Activated T-helper 2 cell treated with anti-CD3 and anti-CD28 coated beads, Interferon-gamma antibody, Interleukin-2, Interleukin-4, amounts not matched to agents 10 μg/mL and 5 μg/mL and 100 μg/mL, durations not matched to agents 14 hours and 24 hours and 36 hours (primary cell): ENCODE data around the gene IFI44L. TPM values are rescaled to one million over a fixed set of nuclear protein-coding genes. Genes with fewer than 3 reads are reported as not detected.

ENCODE experiments used
- DNase-seq: peaks from one replicate; pipeline ENCODE4 v3.0.0; 2021; ENCODE audit warnings: low spot score
- H3K27ac Mint-ChIP-seq: one replicate; pipeline ENCODE4 v1.8.0; 2021; ENCODE audit warnings: mixed read lengths
- H3K27me3 Mint-ChIP-seq: one replicate; pipeline ENCODE4 v1.8.0; 2021; ENCODE audit warnings: low read depth, mixed read lengths
- H3K36me3 Mint-ChIP-seq: one replicate; pipeline ENCODE4 v1.8.0; 2021; ENCODE audit warnings: low read depth, mixed read lengths
- H3K4me1 Mint-ChIP-seq: one replicate; pipeline ENCODE4 v1.8.0; 2021; ENCODE audit warnings: low read depth, mixed read lengths
- H3K4me3 Mint-ChIP-seq: one replicate; pipeline ENCODE4 v1.8.0; 2021; ENCODE audit warnings: low read depth, mild to moderate bottlenecking, moderate library complexity, mixed read lengths
- H3K9me3 Mint-ChIP-seq: one replicate; pipeline ENCODE4 v1.8.0; 2021; ENCODE audit warnings: mixed read lengths
- intact Hi-C: fragments of 100-400 bp; cut with micrococcal nuclease; formaldehyde crosslinking; loops from one replicate; pipeline ENCODE4 v1.15.1; 2023
- total RNA-seq: library from RNA; stranded (reverse); gene quantifications from 2 replicates; pipeline ENCODE4 v1.2.3, GENCODE V29; 2022

IFI44L gene
- total RNA-seq, result 7.5 and 8.3 TPM in 2 replicates

DNA sequence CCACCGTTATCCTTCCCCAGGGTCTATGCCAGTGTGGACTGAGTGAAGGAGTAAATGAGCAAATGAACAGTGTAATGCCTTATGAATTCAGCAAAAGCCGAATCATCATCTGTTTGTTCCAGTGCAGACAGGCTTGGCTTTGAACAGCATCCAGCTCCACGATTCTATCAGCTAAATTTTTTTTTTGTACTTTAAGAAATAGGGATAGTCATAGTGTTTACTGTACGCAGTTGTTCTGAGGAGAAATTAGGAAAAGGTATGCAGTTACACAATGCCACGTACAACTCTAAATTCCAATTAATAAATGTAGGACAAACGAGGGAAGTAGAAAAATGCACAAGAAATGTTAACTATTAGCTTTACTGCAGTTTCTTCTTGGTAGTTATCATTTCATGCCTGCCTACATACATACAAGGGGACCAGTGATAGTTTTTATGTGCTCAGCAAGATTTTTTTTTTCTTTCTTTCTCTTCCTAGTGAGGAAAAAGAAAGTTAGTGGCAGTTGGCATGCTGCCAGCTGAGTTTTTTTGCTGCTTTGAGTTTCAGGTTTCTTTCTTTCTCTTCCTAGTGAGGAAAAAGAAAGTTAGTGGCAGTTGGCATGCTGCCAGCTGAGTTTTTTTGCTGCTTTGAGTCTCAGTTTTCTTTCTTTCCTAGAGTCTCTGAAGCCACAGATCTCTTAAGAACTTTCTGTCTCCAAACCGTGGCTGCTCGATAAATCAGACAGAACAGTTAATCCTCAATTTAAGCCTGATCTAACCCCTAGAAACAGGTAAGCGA is at the start of gene IFI44L:
Gene IFI44L, plus strand, starts transcription at position 646 of the 777 bp plus-strand sequence. CDS start 7,468 bp downstream, outside the sequence.
- Mint-ChIP-seq H3K36me3 (peaks cover 20% of the 10 kb centered on the region), H3K27ac (peak within 1 kb of the TSS; percentile 74), H3K9me3 (no peaks in the 10 kb centered on the region), H3K4me1 (peaks cover 59% of the 10 kb centered on the region), H3K4me3 (peak within 1 kb of the TSS; percentile 84), H3K27me3 (peaks cover 4% of the 10 kb centered on the region)
- intact Hi-C loops, result loop anchor here (1.0 to 10.0 kb wide), 5 partner anchors 7 to 645 kb away; partner anchors contain the start of genes DNAJB4, FUBP1 and IFI44
- peak; percentile 63 for DNase-seq

DNA sequence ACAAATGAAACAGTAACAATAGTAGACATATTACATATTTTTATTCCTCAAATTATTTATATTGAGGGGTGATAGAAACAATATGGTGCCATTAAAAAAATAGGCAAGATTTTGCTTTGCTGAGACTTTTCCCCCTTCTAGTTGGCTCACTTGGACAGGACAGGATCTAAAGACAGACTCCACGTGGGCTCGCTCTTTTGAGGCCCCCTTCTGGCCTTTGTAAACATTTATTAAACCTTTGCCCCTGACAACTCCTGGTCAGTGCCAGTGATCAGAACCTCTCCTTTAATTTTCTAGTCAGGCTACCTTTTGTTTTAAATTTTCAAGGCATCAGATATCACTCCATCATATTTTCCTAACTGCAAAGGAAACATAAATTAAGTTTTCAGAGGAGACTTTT is 49.7 kb upstream of the IFI44L start:
- Mint-ChIP-seq H3K9me3 (no peaks in the 10 kb centered on the region), H3K27me3 (no peaks in the 10 kb centered on the region), H3K4me1 (no peaks in the 10 kb centered on the region), H3K36me3 (no peaks in the 10 kb centered on the region), H3K4me3 (no peak overlapping the region), H3K27ac (no peak overlapping the region)
- no peak for DNase-seq
- intact Hi-C loops, result no loop called here

DNA sequence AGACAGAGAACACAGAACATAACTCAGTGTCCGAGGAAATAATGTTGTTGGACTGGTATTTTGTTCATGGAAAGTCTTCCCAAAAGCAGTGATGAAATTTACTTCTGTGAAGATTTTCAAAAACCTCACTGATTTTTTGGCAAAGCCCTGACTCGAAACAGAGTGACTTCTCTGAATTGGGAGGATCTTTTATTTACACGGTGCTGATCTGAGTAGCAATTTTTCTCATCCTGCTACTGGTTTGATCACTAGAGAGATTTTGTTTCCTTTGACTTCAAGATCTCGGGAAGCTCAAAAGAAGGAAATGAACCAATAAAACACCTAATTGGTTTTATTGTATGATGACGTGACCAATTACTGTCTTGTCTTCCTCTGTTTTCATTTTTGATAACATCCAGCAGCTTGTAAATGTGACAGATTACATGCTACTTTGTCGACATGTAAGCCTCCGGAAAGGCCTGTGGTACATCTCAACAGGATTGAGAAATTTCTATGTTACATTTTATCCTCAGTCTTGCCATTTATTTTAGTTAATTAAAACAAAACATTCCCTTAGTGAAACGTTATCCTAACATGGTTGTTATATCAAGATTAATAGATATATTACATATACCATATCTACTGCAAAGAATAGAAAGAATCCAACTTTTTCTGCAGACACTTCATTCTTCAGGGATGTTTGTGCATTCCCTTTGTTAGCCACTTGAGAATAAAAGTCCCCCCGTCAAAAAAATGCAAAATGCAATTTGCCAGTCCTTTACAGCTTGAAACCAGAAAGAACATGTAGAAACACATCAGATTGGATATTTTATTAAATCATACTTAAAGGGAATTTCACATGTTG is 42.8 kb upstream of the IFI44L start:
- intact Hi-C loops, result no loop called here
- Mint-ChIP-seq H3K9me3 (no peaks in the 10 kb centered on the region), H3K36me3 (no peaks in the 10 kb centered on the region), H3K27me3 (no peaks in the 10 kb centered on the region), H3K4me1 (no peaks in the 10 kb centered on the region), H3K4me3 (no peak overlapping the region), H3K27ac (no peak overlapping the region)
- DNase-seq, result no peak

DNA sequence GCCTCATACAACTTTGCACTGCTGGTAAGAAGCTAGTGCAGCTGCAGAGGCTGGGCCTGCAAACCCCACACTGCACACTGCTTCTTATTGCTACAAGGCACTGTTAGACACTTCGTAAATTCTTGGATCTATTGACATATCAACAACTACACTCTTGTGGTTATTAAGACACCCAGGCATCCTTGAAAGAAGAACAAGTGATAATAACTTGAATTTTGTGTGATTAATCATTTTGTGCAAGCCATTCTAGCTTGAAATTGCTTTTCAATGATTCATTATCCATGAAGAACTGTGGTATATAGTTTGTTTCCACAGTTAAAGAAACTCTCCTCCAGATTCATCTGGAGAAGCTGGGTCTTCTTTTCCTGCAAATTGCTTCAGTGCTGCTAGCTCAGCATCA is 33.7 kb upstream of the IFI44L start:
- intact Hi-C loops, result no loop called here
- Mint-ChIP-seq H3K4me1 (no peaks in the 10 kb centered on the region), H3K36me3 (no peaks in the 10 kb centered on the region), H3K27me3 (peaks cover 3% of the 10 kb centered on the region), H3K9me3 (no peaks in the 10 kb centered on the region), H3K27ac (no peak overlapping the region), H3K4me3 (no peak overlapping the region)
- DNase-seq, result no peak

DNA sequence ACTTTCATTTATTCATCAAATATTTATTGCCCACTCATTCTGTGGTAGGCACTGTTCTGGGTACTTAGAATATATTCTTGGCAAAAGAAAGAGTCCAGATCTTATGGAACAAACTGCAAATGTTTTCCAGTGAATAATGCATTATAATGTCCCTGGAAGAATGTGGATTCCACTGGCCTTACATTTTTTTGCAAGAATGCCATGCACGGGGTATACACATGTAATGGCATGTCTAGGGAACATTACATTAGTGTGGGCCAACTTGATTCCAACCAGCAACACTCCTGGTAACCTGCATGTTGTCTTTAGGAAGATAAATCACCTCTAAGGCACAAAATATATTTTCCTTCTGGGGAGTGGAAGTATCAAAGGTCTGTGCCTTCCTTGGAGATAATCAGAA is 33.0 kb upstream of the IFI44L start:
- Mint-ChIP-seq H3K4me3 (no peak overlapping the region), H3K27me3 (peaks cover 3% of the 10 kb centered on the region), H3K27ac (no peak overlapping the region), H3K4me1 (no peaks in the 10 kb centered on the region), H3K9me3 (no peaks in the 10 kb centered on the region), H3K36me3 (no peaks in the 10 kb centered on the region)
- no peak for DNase-seq
- intact Hi-C loops, result no loop called here

DNA sequence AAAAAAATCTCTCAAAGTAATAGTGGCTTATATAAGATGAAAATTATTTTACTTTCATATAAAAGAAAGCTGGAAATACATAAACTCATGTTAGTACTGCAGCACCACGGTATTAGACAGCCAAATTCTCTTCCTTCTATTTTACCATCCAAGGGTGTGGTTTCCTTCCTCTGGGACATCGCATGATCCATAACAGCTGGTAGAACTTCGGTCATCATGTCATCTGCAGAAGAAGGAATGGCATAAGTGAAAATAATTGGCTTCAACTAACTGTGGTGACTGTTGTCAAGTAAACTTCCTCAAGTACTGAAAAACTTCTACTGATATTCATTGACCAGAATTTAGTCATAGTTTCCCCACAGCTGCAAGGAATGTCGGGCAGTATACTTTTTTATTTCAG is 28.3 kb upstream of the IFI44L start:
- Mint-ChIP-seq H3K27me3 (peaks cover 1% of the 10 kb centered on the region), H3K36me3 (no peaks in the 10 kb centered on the region), H3K4me3 (no peak overlapping the region), H3K9me3 (no peaks in the 10 kb centered on the region), H3K27ac (no peak overlapping the region), H3K4me1 (no peaks in the 10 kb centered on the region)
- no peak for DNase-seq
- intact Hi-C loops, result no loop called here

DNA sequence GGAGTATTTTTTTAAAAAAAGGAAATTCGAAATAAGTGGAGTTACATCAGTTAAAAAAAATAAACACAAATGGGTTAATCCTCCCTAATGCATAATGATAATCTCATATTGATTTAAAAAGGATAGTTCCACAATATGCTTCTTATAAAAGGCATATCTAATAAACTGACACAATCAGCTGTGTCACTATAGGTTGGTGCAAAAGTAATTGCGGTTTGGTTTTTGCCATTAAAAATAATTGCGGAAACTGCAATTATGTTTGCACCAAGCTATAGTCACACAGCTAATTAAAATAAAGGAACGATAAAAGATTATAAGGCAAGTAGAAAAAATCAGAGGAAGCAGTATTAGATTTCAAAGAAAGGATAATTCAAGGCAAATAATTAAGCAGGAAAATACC is 21.0 kb upstream of the IFI44L start:
- H3K36me3 Mint-ChIP-seq, result no peaks in the 10 kb centered on the region
- intact Hi-C loops, result no loop called here

DNA sequence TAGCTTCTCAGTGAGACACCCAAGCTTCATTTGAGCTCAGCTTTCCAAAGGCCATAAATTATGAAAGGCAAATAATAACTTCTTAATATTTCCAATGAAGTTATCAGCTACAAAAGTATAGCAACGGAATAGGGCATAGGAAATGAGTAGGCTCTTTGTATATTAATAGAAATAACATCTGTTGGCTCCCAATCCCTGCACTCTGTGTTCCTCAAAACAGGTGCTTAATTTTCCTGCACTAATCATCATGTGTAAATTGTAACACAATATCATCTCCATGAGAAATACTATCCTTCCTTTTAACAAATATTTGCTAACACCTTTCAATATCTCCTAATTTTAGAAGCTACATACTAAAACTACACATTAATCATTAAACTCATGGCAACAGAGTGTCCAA is 19.2 kb upstream of the IFI44L start:
- intact Hi-C loops, result no loop called here
- no peaks in the 10 kb centered on the region for H3K9me3 Mint-ChIP-seq
- no peaks in the 10 kb centered on the region for H3K4me1 Mint-ChIP-seq
- H3K27me3 Mint-ChIP-seq, result peaks cover 5% of the 10 kb centered on the region
- DNase-seq, result no peak
- no peak overlapping the region for H3K4me3 Mint-ChIP-seq
- H3K36me3 Mint-ChIP-seq, result no peaks in the 10 kb centered on the region
- no peak overlapping the region for H3K27ac Mint-ChIP-seq

More for the DNA sequence above, 21.0 kb upstream of the IFI44L start:
- H3K27me3 Mint-ChIP-seq, result peaks cover 5% of the 10 kb centered on the region
- H3K27ac Mint-ChIP-seq, result no peak overlapping the region
- no peaks in the 10 kb centered on the region for H3K4me1 Mint-ChIP-seq
- no peak overlapping the region for H3K4me3 Mint-ChIP-seq
- no peak for DNase-seq
- H3K9me3 Mint-ChIP-seq, result no peaks in the 10 kb centered on the region

DNA sequence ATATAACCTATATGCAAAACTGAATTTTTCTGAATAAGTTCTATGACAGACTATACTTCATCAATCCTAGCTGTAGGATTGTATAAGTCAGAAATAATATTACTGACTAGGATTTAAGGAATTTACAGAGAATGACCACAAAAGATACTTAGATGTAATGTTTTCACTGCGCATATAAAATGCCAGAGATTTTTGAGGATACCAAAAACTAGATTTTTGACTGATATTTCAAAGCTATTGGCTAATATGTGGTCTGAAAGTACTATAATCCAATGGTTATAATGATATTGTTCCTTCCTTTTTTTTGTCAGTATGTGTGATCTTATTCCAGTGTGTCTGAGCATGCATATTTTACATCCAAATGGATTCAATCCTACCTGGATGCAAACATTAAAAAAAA is 17.0 kb upstream of the IFI44L start:
- Mint-ChIP-seq H3K27me3 (peaks cover 7% of the 10 kb centered on the region), H3K27ac (no peak overlapping the region), H3K36me3 (no peaks in the 10 kb centered on the region), H3K4me1 (no peaks in the 10 kb centered on the region), H3K4me3 (no peak overlapping the region), H3K9me3 (no peaks in the 10 kb centered on the region)
- no peak for DNase-seq
- intact Hi-C loops, result no loop called here

DNA sequence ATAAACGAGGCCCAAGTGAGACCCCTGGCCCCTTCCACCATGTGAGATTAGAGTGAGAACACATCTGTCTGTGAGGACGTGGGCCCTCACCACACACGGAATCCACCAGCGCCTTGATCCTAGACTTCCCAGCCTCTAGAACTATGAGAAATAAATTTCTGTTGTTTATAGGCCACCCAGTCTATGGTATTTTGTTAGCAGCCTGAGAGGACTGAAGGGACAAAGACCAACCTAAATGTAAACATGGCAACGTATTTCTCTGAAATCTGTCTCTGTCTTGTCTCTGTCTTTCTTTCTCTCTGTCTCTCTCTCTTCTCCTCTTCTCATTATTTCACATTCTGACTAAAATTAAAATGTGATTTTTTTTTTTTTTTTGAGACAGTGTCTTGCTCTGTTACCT is 15.6 kb upstream of the IFI44L start:
- H3K27me3 Mint-ChIP-seq, result peaks cover 15% of the 10 kb centered on the region
- DNase-seq, result no peak
- no peak overlapping the region for H3K27ac Mint-ChIP-seq
- H3K4me1 Mint-ChIP-seq, result no peaks in the 10 kb centered on the region
- H3K36me3 Mint-ChIP-seq, result no peaks in the 10 kb centered on the region
- no peaks in the 10 kb centered on the region for H3K9me3 Mint-ChIP-seq
- intact Hi-C loops, result loop anchor here (5.0 kb wide), 1 partner anchor 472 kb away; no protein-coding TSS in a partner anchor
- no peak overlapping the region for H3K4me3 Mint-ChIP-seq

DNA sequence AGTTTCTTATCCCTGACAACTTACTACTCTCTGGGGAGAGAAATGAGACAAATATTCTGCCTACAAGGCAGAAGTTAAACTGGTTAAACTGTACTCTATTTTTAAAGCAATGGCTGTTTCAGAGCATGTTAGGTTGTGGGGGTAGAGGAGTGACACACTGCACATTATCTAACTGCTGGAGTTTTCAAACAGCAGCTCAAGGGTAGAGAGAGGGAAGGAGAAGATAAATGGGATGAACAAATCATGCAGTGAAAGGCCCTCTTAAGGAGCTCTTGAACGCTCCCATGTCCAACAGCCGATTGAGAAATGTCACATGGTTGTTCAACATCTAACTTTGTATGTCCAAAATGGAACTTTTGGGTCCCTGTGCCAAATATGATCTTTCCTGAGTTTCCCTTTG is 14.0 kb upstream of the IFI44L start:
- H3K4me3 Mint-ChIP-seq, result no peak overlapping the region
- no peak for DNase-seq
- H3K9me3 Mint-ChIP-seq, result no peaks in the 10 kb centered on the region
- no peak overlapping the region for H3K27ac Mint-ChIP-seq
- no peaks in the 10 kb centered on the region for H3K36me3 Mint-ChIP-seq
- H3K4me1 Mint-ChIP-seq, result no peaks in the 10 kb centered on the region
- intact Hi-C loops, result loop anchor here (5.0 kb wide), 1 partner anchor 474 kb away; no protein-coding TSS in a partner anchor
- H3K27me3 Mint-ChIP-seq, result peaks cover 28% of the 10 kb centered on the region

DNA sequence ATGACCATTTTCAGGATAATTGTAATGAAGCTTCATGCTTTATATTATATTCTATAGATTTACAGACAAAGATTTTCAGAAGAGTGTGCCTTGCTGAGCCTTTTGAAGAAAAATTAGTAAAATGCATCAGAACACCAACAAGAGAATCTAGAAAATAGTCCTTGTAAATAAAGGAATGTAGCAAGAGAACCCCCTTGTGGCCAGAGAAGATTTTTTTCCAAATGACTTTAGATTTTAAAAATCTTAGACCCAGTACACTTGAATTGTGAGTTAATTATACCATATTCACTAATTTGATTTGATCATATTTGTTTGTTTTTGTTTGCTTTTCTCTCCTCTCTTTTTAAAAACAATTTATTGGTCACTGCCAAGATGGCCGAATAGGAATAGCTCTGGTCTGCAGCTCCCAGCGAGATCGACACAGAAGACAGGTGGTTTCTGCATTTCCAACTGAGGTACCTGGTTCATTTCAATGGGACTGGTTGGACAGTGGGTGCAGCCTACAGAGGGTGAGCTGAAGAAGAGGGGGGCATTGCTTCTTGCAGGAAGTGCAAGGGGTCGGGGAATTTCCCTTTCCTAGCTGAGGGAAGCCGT is 12.8 kb upstream of the IFI44L start:
- no peaks in the 10 kb centered on the region for H3K36me3 Mint-ChIP-seq
- no peak overlapping the region for H3K27ac Mint-ChIP-seq
- H3K4me3 Mint-ChIP-seq, result no peak overlapping the region
- peaks cover 32% of the 10 kb centered on the region for H3K27me3 Mint-ChIP-seq
- intact Hi-C loops, result loop anchor here (1.0 to 5.0 kb wide), 2 partner anchors 462 to 475 kb away; no protein-coding TSS in a partner anchor
- no peaks in the 10 kb centered on the region for H3K9me3 Mint-ChIP-seq
- no peaks in the 10 kb centered on the region for H3K4me1 Mint-ChIP-seq
- no peak for DNase-seq
